KG1 (cell line): Measurements from ENCODE around the gene RORB.

Experiments used
- DNase-seq: peaks from one replicate; lab custom pipeline; 2025; lab: John Stamatoyannopoulos, UW

RORB gene

DNA sequence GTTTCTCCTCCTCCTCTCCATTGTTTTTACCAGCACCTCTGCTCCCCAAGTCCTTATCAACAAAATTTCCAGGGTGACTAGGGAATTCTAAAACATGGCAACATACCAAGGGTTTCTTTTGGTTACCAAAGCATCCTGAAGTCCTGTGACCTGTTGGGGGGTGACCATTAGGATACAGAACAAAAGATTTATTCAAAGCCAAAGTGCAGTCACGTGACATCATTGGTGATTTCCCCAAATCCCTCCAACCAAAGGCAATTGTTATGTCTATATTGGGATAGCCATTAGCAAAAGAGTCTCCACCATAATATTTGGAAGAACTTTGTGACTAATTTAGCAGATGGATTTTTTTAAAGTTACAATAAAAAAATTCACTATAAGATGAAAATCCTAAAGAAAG, 222.2 kb downstream of the RORB start:
- DNase-seq = no peak

DNA sequence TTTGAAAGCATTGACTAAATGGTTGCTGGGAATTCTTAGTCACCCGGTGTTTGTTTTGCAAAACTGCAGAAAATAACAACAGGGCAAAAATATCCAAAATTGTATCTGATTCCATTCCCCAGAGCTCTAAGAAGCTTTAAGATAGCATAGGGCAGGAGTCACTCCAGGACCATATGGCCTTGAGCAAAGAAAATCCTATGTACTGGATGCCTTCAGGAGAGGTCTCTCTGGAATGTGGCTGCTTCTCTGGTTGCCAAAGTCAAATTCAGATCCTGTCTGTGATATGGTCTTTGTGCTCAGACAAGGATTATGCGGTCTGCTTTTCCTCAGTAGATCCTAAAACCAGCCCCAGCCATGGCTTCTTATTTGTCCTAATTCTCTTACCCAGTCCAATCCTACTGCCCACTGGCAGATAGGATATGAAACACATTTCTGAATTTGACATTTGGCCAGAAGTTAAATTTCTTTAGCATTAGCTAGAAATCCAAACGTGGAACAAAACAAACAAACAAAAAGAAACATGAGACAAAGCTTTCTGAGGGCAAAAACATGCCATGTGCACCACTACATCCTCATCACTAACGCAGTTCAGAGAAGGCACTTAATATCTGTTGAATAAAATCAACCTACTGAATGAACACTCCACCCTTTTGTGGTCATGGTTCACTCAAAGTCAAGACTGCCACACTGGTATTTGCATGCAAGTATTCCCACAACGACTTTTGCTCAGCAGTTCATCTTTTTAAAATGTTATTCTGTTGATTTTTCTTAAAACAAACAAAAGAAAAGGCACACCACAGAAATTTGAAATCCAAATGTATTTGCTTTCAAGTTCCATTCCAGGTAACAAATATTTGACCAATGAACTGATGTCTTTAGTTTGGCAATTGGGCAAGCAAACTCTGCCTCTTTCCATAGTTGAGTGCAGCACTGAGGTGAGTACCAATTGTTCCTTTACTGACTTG, 224.8 kb downstream of the RORB start:
- no peak for DNase-seq

GRCh38 chr9:74724317-74724716, 227.2 kb downstream of the RORB start:
- no peak for DNase-seq

DNA sequence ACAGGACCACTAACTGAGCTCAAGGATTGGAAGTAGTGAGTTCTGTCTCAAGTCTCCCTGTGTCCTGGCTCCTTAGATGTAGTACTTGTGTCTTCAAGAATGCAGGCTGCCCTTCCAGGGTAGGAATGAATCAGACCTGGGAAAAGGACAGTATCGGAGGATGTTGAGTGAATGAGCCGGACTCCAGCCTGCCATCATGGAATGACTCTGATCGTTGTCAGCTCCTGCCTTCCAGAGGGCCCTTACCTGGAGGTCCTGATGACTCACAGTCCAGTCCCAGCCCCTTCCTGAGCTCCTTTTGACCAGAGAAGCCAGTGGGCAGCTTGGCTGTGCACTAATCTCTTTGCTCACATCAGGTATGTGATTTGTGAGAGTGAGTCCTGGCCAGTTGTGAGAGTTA, 229.4 kb downstream of the RORB start:
- DNase-seq = no peak

- DNase-seq = no peak
These were observed 231.0 kb downstream of the RORB start for GRCh38 chr9:74728176-74728575.

DNA sequence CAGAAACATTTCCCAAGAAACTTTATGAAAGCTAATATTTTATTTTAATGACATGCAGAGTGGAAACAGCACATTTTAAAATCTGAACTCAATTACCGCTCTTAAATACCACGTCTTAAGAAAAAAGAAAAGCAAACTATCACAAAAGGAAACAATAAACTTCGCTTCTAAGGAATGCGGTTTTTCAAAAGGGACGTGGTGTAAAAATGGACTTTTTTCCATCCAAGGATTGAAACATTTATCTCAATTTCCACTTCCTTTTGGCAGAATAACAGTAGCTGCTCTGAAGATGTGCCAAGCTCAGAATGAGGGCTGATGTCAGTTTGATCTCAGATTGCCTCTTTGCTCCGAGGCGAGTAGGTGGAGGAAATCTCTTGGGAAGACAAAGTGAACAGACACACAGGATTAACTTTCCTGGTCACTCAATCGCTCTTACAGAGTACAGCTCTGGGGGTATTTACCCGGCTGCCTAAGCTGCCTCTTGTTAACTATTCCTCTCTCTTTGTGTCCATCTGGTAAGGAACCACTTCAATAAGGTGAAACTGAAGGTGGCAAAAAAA, 232.1 kb downstream of the RORB start:
- no peak for DNase-seq

GRCh38 chr9:74735761-74736160, 238.6 kb downstream of the RORB start:
- DNase-seq = no peak

DNA sequence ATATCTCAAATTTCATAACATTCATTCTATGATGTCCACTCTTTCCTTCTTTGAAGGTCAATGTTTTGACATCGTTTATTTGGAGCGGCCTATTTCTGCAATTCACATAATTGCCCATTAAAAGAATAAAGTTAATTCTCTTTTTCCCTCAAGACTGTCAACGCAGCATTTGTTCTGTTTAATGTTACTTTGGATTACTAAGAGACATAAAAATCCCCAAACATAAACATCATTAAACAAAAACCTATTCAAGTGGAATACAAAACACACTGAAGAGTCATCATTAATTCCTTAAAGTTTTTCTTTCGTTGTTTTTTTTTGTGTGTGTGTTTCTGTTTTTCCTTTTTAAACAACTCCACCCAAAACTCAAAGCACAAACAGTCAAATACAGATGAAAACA, 239.5 kb downstream of the RORB start:
- no peak for DNase-seq

DNA sequence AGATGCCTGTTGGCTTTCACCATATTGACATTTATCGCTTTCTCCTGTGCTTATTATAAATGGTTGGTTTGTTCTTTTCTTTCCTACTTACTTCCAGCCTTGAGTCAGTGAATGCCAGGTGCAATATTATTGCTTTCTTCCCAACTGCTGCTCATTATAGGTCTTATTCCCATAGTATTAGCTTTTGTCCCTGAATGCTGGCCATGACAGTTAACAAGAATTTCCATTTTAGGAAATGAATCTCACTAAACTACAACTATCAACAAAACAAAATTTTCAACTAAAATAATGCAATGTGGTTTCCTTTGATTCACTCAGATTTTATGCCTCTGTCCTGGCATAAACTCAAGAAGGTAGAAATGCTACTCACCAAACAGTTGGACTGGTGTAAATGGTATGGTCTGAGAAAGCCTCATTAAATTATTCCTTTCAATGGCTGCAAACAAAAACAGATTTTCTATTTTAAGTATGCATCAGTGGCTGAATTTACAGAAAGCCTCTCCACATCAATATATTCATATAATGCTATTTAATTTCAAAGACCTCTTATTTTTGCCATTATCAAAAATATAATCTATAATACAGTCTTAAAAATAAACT, 245.2 kb downstream of the RORB start:
- no peak for DNase-seq
